Esophagus mucosa (tissue), 1 donor: ENCODE results near the gene FAM186B. TPM values are rescaled to one million over a fixed set of nuclear protein-coding genes. Genes with fewer than 3 reads are reported as not detected.

ENCODE experiments used
- total RNA-seq: library from RNA; stranded (reverse); gene quantifications from one replicate; pipeline ENCODE4 v1.2.4, GENCODE V29; 2023
- donor health status: DM: yes; HTN: yes; CAD: no.

Gene FAM186B
- total RNA-seq, 1 donor from 2014 or later, result 0.36 TPM

Other genes starting within 250 kb of the FAM186B start
- 12.4 TPM for gene SPATS2, start 238.2 kb downstream of the FAM186B start, total RNA-seq
- not detected for gene KCNH3, start 66.6 kb downstream of the FAM186B start, total RNA-seq
- gene MCRS1, start 37.5 kb downstream of the FAM186B start, total RNA-seq, result 41.8 TPM
- 16.1 TPM for gene PRPF40B, start 17.9 kb upstream of the FAM186B start, total RNA-seq
- 3.0 TPM for gene FMNL3, start 101.8 kb upstream of the FAM186B start, total RNA-seq
- gene TMBIM6, start 135.9 kb upstream of the FAM186B start, total RNA-seq, result 386 TPM
- 3.9 TPM for gene NCKAP5L, start 222.8 kb upstream of the FAM186B start, total RNA-seq
- gene BCDIN3D, start 237.5 kb upstream of the FAM186B start, total RNA-seq, result 3.9 TPM